CD14-positive monocyte (primary cell): ENCODE data around the gene BECN2. TPM values are rescaled to one million over a fixed set of nuclear protein-coding genes. Genes with fewer than 3 reads are reported as not detected.

Source experiments
- DNase-seq, 3 donors: peaks; one replicate each; pipeline ENCODE4 v3.0.0-alpha.2; 2011 to 2022
- H2AFZ ChIP-seq: 2 replicates; pipeline ENCODE4 v1.6.0; 2012; ENCODE audit warnings: mild to moderate bottlenecking, low read depth, low read length, inconsistent platforms; ENCODE audit not compliant: insufficient read depth, poor library complexity, severe bottlenecking
- H3K27ac ChIP-seq, 2 donors: 1 replicate in 1 of 2; 2 replicates in 1 of 2; pipeline ENCODE4 v1.5.1; 2012 to 2013; ENCODE audit warnings: low read length in 2 of 2, control low read depth in 1 of 2, inconsistent platforms in 1 of 2, low read depth in 1 of 2, mild to moderate bottlenecking in 1 of 2
- H3K27me3 ChIP-seq, 2 donors: one replicate each; pipeline versions ENCODE4 v1.6.0 to v1.6.1; 2011 to 2013; ENCODE audit warnings: low read length in 2 of 2; ENCODE audit not compliant: control insufficient read depth in 2 of 2, insufficient read depth in 2 of 2
- H3K36me3 ChIP-seq, 2 donors: replicated peaks in 1 of 2; 1 replicate in 1 of 2; 2 replicates in 1 of 2; pipeline versions ENCODE4 v1.5.1 to v1.6.1; 2012 to 2013; ENCODE audit warnings: low read length in 2 of 2, control low read depth in 1 of 2, inconsistent platforms in 1 of 2, mild to moderate bottlenecking in 1 of 2; ENCODE audit not compliant: insufficient read depth in 2 of 2, control insufficient read depth in 1 of 2
- H3K4me1 ChIP-seq, 2 donors: 1 replicate in 1 of 2; 2 replicates in 1 of 2; pipeline versions ENCODE4 v1.5.1 to v1.6.1; 2012 to 2013; ENCODE audit warnings: low read length in 2 of 2, control low read depth in 1 of 2, inconsistent platforms in 1 of 2, mild to moderate bottlenecking in 1 of 2, moderate library complexity in 1 of 2; ENCODE audit not compliant: insufficient read depth in 2 of 2, control insufficient read depth in 1 of 2
- H3K4me2 ChIP-seq: replicated peaks from 2 replicates; pipeline ENCODE3; 2012; ENCODE audit warnings: low read length, moderate library complexity, mild to moderate bottlenecking; ENCODE audit not compliant: poor library complexity, severe bottlenecking; ENCODE audit errors: extremely low read depth
- H3K4me3 ChIP-seq, 3 experiments: fragments of 200-600 bp in 1 of 3; sonication (generic) in 1 of 3; replicated peaks in 1 of 3; 1 replicate in 2 of 3; 2 replicates in 1 of 3; pipeline ENCODE4 v1.5.1; 2011 to 2013; ENCODE audit warnings: low read length in 3 of 3, mild to moderate bottlenecking in 3 of 3, control low read depth in 2 of 3, low read depth in 2 of 3, inconsistent platforms in 1 of 3, moderate library complexity in 1 of 3
- H3K79me2 ChIP-seq: 2 replicates; pipeline ENCODE4 v1.6.0; 2012; ENCODE audit warnings: mild to moderate bottlenecking, control low read depth, inconsistent platforms, low read length, moderate library complexity; ENCODE audit not compliant: insufficient read depth
- H3K9ac ChIP-seq: 2 replicates; pipeline ENCODE4 v1.6.0; 2017; ENCODE audit warnings: low read length, mild to moderate bottlenecking; ENCODE audit not compliant: insufficient read depth, poor library complexity, severe bottlenecking
- H3K9me3 ChIP-seq, 2 donors: replicated peaks in 1 of 2; 1 replicate in 1 of 2; 2 replicates in 1 of 2; pipeline versions ENCODE4 v1.5.1 to v1.6.1; 2012 to 2013; ENCODE audit warnings: low read length in 2 of 2, control low read depth in 1 of 2; ENCODE audit not compliant: control insufficient read depth in 1 of 2, insufficient read depth in 1 of 2
- H4K20me1 ChIP-seq: 2 replicates; pipeline ENCODE4 v1.6.0; 2012; ENCODE audit warnings: mild to moderate bottlenecking, low read length, control low read depth, moderate library complexity; ENCODE audit not compliant: insufficient read depth
- H3K27ac Mint-ChIP-seq, 7 donors: one replicate each; pipeline ENCODE4 v1.8.0; 2020; ENCODE audit warnings: mild to moderate bottlenecking in 7 of 7, mixed read lengths in 7 of 7, moderate library complexity in 6 of 7, inconsistent platforms in 2 of 7
- H3K27me3 Mint-ChIP-seq, 3 donors: one replicate each; pipeline ENCODE4 v1.8.0; 2021 to 2022; ENCODE audit warnings: low read depth in 3 of 3, mild to moderate bottlenecking in 3 of 3, mixed read lengths in 3 of 3, moderate library complexity in 3 of 3, inconsistent platforms in 1 of 3
- H3K36me3 Mint-ChIP-seq, 2 donors: one replicate each; pipeline ENCODE4 v1.8.0; 2020; ENCODE audit warnings: mixed read lengths in 2 of 2, inconsistent platforms in 1 of 2, mild to moderate bottlenecking in 1 of 2
- H3K4me1 Mint-ChIP-seq: one replicate; pipeline ENCODE4 v1.8.0; 2020; ENCODE audit warnings: mild to moderate bottlenecking, mixed read lengths
- H3K4me3 Mint-ChIP-seq, 2 donors: one replicate each; pipeline ENCODE4 v1.8.0; 2020; ENCODE audit warnings: mild to moderate bottlenecking in 2 of 2, mixed read lengths in 2 of 2, moderate library complexity in 1 of 2
- H3K9me3 Mint-ChIP-seq, 7 donors: one replicate each; pipeline ENCODE4 v1.8.0; 2020 to 2022; ENCODE audit warnings: mixed read lengths in 7 of 7, mild to moderate bottlenecking in 6 of 7, moderate library complexity in 6 of 7, inconsistent platforms in 2 of 7
- WGBS: methylation state at CpG from one replicate; pipeline ENCODE4 v1.1.5; 2013; ENCODE audit warnings: missing lambda C conversion rate; ENCODE audit not compliant: insufficient coverage; 5-methylcytosine and 5-hydroxymethylcytosine counted together
- intact Hi-C, 2 donors: fragments of 100-400 bp; cut with micrococcal nuclease; formaldehyde crosslinking; loops; one replicate each; pipeline versions ENCODE4 v1.15.0 to v1.15.1; 2023
- polyA plus RNA-seq, 3 donors: library from polyadenylated mRNA; depleted of rRNA in 1 of 3; unstranded in 2 of 3; stranded (reverse) in 1 of 3; fragments of 300-500 nt in 2 of 3; fragments of >200 nt in 1 of 3; fragmentation: Illumina TruSeq in 2 of 3; gene quantifications; 1 replicate in 2 of 3; 2 replicates in 1 of 3; pipeline ENCODE4 v1.2.3, GENCODE V29; 2012 to 2021
- TF ChIP-seq, protein P1 (sequence below): fragments of 200-600 bp; IDR thresholded peaks from one replicate; pipeline ENCODE4 v1.8.0; 2022; ENCODE audit warnings: antibody characterized with exemption, mild to moderate bottlenecking

The BECN2 gene
- polyA plus RNA-seq, 3 donors, result not detected

- no peak overlapping the region for H3K9ac ChIP-seq
- no peaks in the 10 kb centered on the region for H3K27me3 ChIP-seq
- H3K9me3 ChIP-seq, result no peaks in the 10 kb centered on the region
- Mint-ChIP-seq H3K4me1 (no peaks in the 10 kb centered on the region), H3K9me3 (peaks cover 0 to 11% (median 0%) of the 10 kb centered on the region in 7 donors), H3K4me3 (no peak overlapping the region), H3K27ac (no peak overlapping the region), H3K27me3 (peaks cover 4 to 19% (median 9%) of the 10 kb centered on the region in 3 donors), H3K36me3 (no peaks in the 10 kb centered on the region)
- H3K4me2 ChIP-seq, result no peak overlapping the region
- TF ChIP-seq, protein P1, sequence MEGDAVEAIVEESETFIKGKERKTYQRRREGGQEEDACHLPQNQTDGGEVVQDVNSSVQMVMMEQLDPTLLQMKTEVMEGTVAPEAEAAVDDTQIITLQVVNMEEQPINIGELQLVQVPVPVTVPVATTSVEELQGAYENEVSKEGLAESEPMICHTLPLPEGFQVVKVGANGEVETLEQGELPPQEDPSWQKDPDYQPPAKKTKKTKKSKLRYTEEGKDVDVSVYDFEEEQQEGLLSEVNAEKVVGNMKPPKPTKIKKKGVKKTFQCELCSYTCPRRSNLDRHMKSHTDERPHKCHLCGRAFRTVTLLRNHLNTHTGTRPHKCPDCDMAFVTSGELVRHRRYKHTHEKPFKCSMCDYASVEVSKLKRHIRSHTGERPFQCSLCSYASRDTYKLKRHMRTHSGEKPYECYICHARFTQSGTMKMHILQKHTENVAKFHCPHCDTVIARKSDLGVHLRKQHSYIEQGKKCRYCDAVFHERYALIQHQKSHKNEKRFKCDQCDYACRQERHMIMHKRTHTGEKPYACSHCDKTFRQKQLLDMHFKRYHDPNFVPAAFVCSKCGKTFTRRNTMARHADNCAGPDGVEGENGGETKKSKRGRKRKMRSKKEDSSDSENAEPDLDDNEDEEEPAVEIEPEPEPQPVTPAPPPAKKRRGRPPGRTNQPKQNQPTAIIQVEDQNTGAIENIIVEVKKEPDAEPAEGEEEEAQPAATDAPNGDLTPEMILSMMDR, result no peak
- no peak overlapping the region for H3K4me3 ChIP-seq
- no peaks in the 10 kb centered on the region for H4K20me1 ChIP-seq
- no peaks in the 10 kb centered on the region for H3K36me3 ChIP-seq
- 42% methylated on average over 8 of the region's 12 CpGs for WGBS
- intact Hi-C loops, result no loop called here
- H3K27ac ChIP-seq, result no peak overlapping the region
- no peaks in the 10 kb centered on the region for H3K4me1 ChIP-seq
- H2AFZ ChIP-seq, result peak overlapping the region; percentile 17
- DNase-seq, result no peak
- H3K79me2 ChIP-seq, result no peaks in the 10 kb centered on the region
These were observed 23.2 kb upstream of the BECN2 start for GRCh38 chr1:241934201-241934848.

DNA sequence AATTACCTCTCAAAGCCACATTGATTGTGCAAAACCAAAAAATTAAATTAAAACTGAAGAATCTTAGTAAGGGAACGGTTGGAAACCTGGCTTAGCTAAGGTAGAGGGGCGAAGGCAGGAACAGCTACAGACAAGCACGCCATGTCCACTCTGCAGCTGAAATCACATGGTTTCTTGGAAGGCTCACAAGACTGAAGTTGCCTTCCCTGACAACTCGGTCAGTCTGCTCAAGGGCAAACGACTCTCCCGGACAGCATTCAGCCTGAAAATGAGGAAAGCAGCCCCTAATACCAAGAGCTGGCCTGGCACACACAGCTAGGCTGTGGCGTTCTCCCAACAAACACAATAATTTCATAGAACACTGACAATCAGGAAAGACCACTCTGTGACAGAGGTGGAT, 22.7 kb upstream of the BECN2 start:
- H3K9ac ChIP-seq, result no peak overlapping the region
- DNase-seq, result no peak
- intact Hi-C loops, result no loop called here
- H3K27ac Mint-ChIP-seq, result no peak overlapping the region
- WGBS, result 77% methylated on average over 7 of the region's 7 CpGs
- H3K4me3 Mint-ChIP-seq, result no peak overlapping the region
- no peak overlapping the region for H3K4me2 ChIP-seq
- peaks cover 4 to 19% (median 9%) of the 10 kb centered on the region in 3 donors for H3K27me3 Mint-ChIP-seq
- H3K79me2 ChIP-seq, result no peaks in the 10 kb centered on the region
- no peaks in the 10 kb centered on the region for H3K27me3 ChIP-seq
- H3K4me1 ChIP-seq, result no peaks in the 10 kb centered on the region
- no peaks in the 10 kb centered on the region for H3K36me3 ChIP-seq
- H3K9me3 Mint-ChIP-seq, result peaks cover 0 to 11% (median 0%) of the 10 kb centered on the region in 7 donors
- no peaks in the 10 kb centered on the region for H4K20me1 ChIP-seq
- no peaks in the 10 kb centered on the region for H3K36me3 Mint-ChIP-seq
- no peak overlapping the region for H3K4me3 ChIP-seq
- no peak overlapping the region for H3K27ac ChIP-seq
- no peak overlapping the region for H2AFZ ChIP-seq
- no peaks in the 10 kb centered on the region for H3K4me1 Mint-ChIP-seq
- H3K9me3 ChIP-seq, result no peaks in the 10 kb centered on the region
- TF ChIP-seq, protein P1, result no peak
